B cell (primary cell): ENCODE results near the gene PPP2R2D. TPM values are rescaled to one million over a fixed set of nuclear protein-coding genes. Genes with fewer than 3 reads are reported as not detected.

ENCODE experiments used
- ATAC-seq: fragments of 200-7000 bp; cut with Tn5 transposase; one replicate; pipeline ENCODE4 v1.10.0; 2021; ENCODE audit warnings: low read depth, mild to moderate bottlenecking, moderate number of reproducible peaks, moderate library complexity
- CTCF ChIA-PET: fragments of 350-600 bp; sonication (Branson Sonifier 250); formaldehyde crosslinking; loops from one replicate; lab custom pipeline; 2021; ENCODE audit warnings: antibody characterized with exemption, inconsistent platforms; lab: Charles Lee
- POLR2A ChIA-PET: fragments of 350-600 bp; sonication (Branson Sonifier 250); formaldehyde crosslinking; loops from one replicate; lab custom pipeline; 2021; ENCODE audit warnings: antibody characterized with exemption; lab: Charles Lee
- DNase-seq: peaks from one replicate; pipeline ENCODE4 v3.0.0; 2013
- H2AFZ ChIP-seq: 2 replicates; pipeline ENCODE4 v1.6.1; 2012; ENCODE audit warnings: mild to moderate bottlenecking, low read depth, low read length; ENCODE audit not compliant: insufficient read depth, poor library complexity, severe bottlenecking
- H3K27ac ChIP-seq, 2 donors: 1 replicate in 1 of 2; 2 replicates in 1 of 2; pipeline ENCODE4 v1.5.1; 2012 to 2013; ENCODE audit warnings: low read length in 2 of 2, mild to moderate bottlenecking in 2 of 2, moderate library complexity in 1 of 2
- H3K27me3 ChIP-seq, 4 experiments: fragments of 200-600 bp in 1 of 4; sonication (generic) in 1 of 4; replicated peaks in 1 of 4; 1 replicate in 2 of 4; 2 replicates in 2 of 4; pipeline versions ENCODE4 v1.6.1 to v1.7.0; 2013 to 2016; ENCODE audit warnings: low read length in 3 of 4, mild to moderate bottlenecking in 2 of 4, mixed read lengths in 1 of 4, moderate library complexity in 1 of 4; ENCODE audit not compliant: insufficient read depth in 4 of 4, control insufficient read depth in 3 of 4; ENCODE audit errors: control extremely low read depth in 1 of 4
- H3K36me3 ChIP-seq, 2 experiments: replicated peaks in 1 of 2; 1 replicate in 1 of 2; 2 replicates in 1 of 2; pipeline versions ENCODE4 v1.6.1 to v1.7.1; 2013; ENCODE audit warnings: low read length in 1 of 2; ENCODE audit not compliant: insufficient read depth in 2 of 2, control insufficient read depth in 1 of 2; ENCODE audit errors: control extremely low read depth in 1 of 2, extremely low read depth in 1 of 2
- H3K4me1 ChIP-seq, 2 donors: fragments of 200-600 bp in 1 of 2; sonication (generic) in 1 of 2; 1 replicate in 1 of 2; 2 replicates in 1 of 2; pipeline versions ENCODE4 v1.5.1 to v1.6.1; 2013 to 2017; ENCODE audit warnings: low read length in 2 of 2; ENCODE audit not compliant: control insufficient read depth in 2 of 2, insufficient read depth in 2 of 2
- H3K4me2 ChIP-seq: replicated peaks from 2 replicates; pipeline ENCODE3; 2012; ENCODE audit warnings: mild to moderate bottlenecking, low read depth, low read length; ENCODE audit not compliant: poor library complexity, severe bottlenecking
- H3K4me3 ChIP-seq, 5 experiments: fragments of 200-600 bp in 1 of 5; sonication (generic) in 1 of 5; 1 replicate in 3 of 5; 2 replicates in 2 of 5; pipeline versions ENCODE4 v1.5.1 to v1.7.0; 2011 to 2016; ENCODE audit warnings: low read length in 4 of 5, mild to moderate bottlenecking in 4 of 5, low read depth in 2 of 5, control low read depth in 1 of 5, moderate library complexity in 1 of 5; ENCODE audit not compliant: insufficient read depth in 1 of 5; ENCODE audit errors: control extremely low read depth in 1 of 5, extremely low read depth in 1 of 5
- H3K79me2 ChIP-seq: fragments of 200-600 bp; sonication (generic); one replicate; pipeline ENCODE4 v1.6.0; 2016; ENCODE audit warnings: low read length; ENCODE audit not compliant: control insufficient read depth, insufficient read depth
- H3K9ac ChIP-seq: fragments of 200-600 bp; sonication (generic); 2 replicates; pipeline ENCODE4 v1.6.1; 2017; ENCODE audit warnings: mild to moderate bottlenecking, low read length, moderate library complexity
- H3K9me3 ChIP-seq, 3 donors: one replicate each; pipeline versions ENCODE4 v1.6.1 to v1.7.1; 2013; ENCODE audit warnings: low read length in 2 of 3; ENCODE audit not compliant: control insufficient read depth in 2 of 3, insufficient read depth in 1 of 3; ENCODE audit errors: control extremely low read depth in 1 of 3
- H4K20me1 ChIP-seq: 2 replicates; pipeline ENCODE4 v1.6.0; 2012; ENCODE audit warnings: mild to moderate bottlenecking, low read length; ENCODE audit not compliant: insufficient read depth, control insufficient read depth, poor library complexity, severe bottlenecking
- H3K27ac Mint-ChIP-seq: one replicate; pipeline ENCODE4 v1.8.0; 2021; ENCODE audit warnings: mixed read lengths
- H3K27me3 Mint-ChIP-seq: one replicate; pipeline ENCODE4 v1.8.0; 2021; ENCODE audit warnings: mixed read lengths
- H3K4me1 Mint-ChIP-seq: one replicate; pipeline ENCODE4 v1.8.0; 2021; ENCODE audit warnings: mixed read lengths
- H3K4me3 Mint-ChIP-seq: one replicate; pipeline ENCODE4 v1.8.0; 2021; ENCODE audit warnings: mixed read lengths
- H3K9me3 Mint-ChIP-seq: one replicate; pipeline ENCODE4 v1.8.0; 2022; ENCODE audit warnings: mixed read lengths; ENCODE audit not compliant: insufficient read depth
- EZH2 ChIP-seq: IDR thresholded peaks from 2 replicates; pipeline ENCODE4 v1.6.1; 2012; ENCODE audit warnings: borderline replicate concordance, low read depth, mild to moderate bottlenecking, moderate library complexity, low read length; ENCODE audit not compliant: insufficient read depth, poor library complexity, severe bottlenecking
- WGBS: methylation state at CpG from one replicate; pipeline ENCODE4 v1.1.5; 2013; ENCODE audit warnings: missing lambda C conversion rate; ENCODE audit not compliant: insufficient coverage; 5-methylcytosine and 5-hydroxymethylcytosine counted together
- intact Hi-C: fragments of 100-400 bp; cut with micrococcal nuclease; formaldehyde crosslinking; loops from one replicate; pipeline ENCODE4 v1.10.0; 2022
- polyA plus RNA-seq: library from polyadenylated mRNA; depleted of rRNA; stranded (reverse); fragments of >200 nt; gene quantifications from 2 replicates; pipeline ENCODE4 v1.2.3, GENCODE V29; 2012
- total RNA-seq, 2 donors: library from RNA; stranded (reverse); fragments of 120-200 nt in 1 of 2; gene quantifications; 1 replicate in 1 of 2; 2 replicates in 1 of 2; pipeline versions ENCODE4 v1.2.3 to v1.2.4, GENCODE V29; 2013 to 2022
- TF ChIP-seq, protein P1 (sequence below): fragments of 200-600 bp; IDR thresholded peaks from one replicate; pipeline ENCODE4 v1.8.0; 2022; ENCODE audit warnings: antibody characterized with exemption, mild to moderate bottlenecking

PPP2R2D gene
- total and polyA plus RNA-seq, 2 donors (not counting 1 experiment from before 2014, with no cell fraction given), result 25.8 to 45.6 TPM

DNA sequence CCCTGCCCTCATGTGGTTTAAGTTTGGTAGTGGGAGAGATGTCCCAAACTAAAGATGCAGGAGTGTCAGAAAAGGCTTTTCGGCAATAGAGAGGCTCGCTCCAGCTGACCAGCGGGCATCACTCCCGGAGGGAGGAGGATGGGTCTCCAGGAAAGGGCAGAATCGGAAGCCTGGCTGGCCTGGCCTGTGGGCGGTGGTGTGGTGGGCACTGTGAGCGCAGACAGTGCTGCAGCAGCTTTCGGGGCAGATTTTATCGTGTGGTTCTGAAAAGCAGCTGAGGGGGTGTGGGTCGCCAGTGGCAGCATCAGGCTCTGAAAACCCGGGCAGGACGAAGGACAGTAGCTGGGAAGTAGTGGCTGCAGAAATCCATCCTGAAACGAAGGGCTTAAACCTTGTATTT lies 68.1 kb downstream of the PPP2R2D start:
- Histone ChIP-seq H4K20me1 (no peaks in the 10 kb centered on the region), H3K27me3 (no peaks in the 10 kb centered on the region), H3K4me3 (no peak overlapping the region), H3K9ac (no peak overlapping the region), H3K36me3 (peaks cover 0 to 18% of the 10 kb centered on the region in 2 experiments), H2AFZ (no peak overlapping the region), H3K4me1 (no peaks in the 10 kb centered on the region), H3K9me3 (peaks cover 0 to 3% (median 0%) of the 10 kb centered on the region in 3 donors), H3K27ac (no peak overlapping the region), H3K79me2 (no peaks in the 10 kb centered on the region), H3K4me2 (no peak overlapping the region)
- Mint-ChIP-seq H3K4me1 (peaks cover 2% of the 10 kb centered on the region), H3K27me3 (no peaks in the 10 kb centered on the region), H3K4me3 (no peak overlapping the region), H3K9me3 (no peaks in the 10 kb centered on the region), H3K27ac (no peak overlapping the region)
- TF ChIP-seq, protein P1, sequence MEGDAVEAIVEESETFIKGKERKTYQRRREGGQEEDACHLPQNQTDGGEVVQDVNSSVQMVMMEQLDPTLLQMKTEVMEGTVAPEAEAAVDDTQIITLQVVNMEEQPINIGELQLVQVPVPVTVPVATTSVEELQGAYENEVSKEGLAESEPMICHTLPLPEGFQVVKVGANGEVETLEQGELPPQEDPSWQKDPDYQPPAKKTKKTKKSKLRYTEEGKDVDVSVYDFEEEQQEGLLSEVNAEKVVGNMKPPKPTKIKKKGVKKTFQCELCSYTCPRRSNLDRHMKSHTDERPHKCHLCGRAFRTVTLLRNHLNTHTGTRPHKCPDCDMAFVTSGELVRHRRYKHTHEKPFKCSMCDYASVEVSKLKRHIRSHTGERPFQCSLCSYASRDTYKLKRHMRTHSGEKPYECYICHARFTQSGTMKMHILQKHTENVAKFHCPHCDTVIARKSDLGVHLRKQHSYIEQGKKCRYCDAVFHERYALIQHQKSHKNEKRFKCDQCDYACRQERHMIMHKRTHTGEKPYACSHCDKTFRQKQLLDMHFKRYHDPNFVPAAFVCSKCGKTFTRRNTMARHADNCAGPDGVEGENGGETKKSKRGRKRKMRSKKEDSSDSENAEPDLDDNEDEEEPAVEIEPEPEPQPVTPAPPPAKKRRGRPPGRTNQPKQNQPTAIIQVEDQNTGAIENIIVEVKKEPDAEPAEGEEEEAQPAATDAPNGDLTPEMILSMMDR, result no peak
- TF ChIP-seq EZH2, result no peak
- WGBS, result over 99% methylated on average over 13 of the region's 13 CpGs
- DNase-seq, result no peak
- POLR2A ChIA-PET, result no interaction called here
- no peak for ATAC-seq
- intact Hi-C loops, result no loop called here
- CTCF ChIA-PET, result no interaction called here

GRCh38 chr10:131970946-131971345 lies 70.1 kb downstream of the PPP2R2D start:
- no peak overlapping the region for H3K27ac Mint-ChIP-seq
- intact Hi-C loops, result no loop called here
- peaks cover 2% of the 10 kb centered on the region for H3K4me1 Mint-ChIP-seq
- H3K4me2 ChIP-seq, result no peak overlapping the region
- no peak overlapping the region for H3K4me3 ChIP-seq
- H3K36me3 ChIP-seq, result peaks cover 0 to 18% of the 10 kb centered on the region in 2 experiments
- H3K9me3 Mint-ChIP-seq, result no peaks in the 10 kb centered on the region
- ChIA-PET POLR2A (no interaction called here), CTCF (interaction anchor here (1.1 kb wide), 1 partner anchor 10 kb away, joined by 3 read pairs; no protein-coding TSS in a partner anchor)
- H3K79me2 ChIP-seq, result no peaks in the 10 kb centered on the region
- TF ChIP-seq, protein P1, result no peak
- no peak for TF ChIP-seq EZH2
- DNase-seq (no peak), ATAC-seq (no peak)
- H3K27me3 ChIP-seq, result no peaks in the 10 kb centered on the region
- no peak overlapping the region for H3K4me3 Mint-ChIP-seq
- no peak overlapping the region for H2AFZ ChIP-seq
- no peaks in the 10 kb centered on the region for H3K27me3 Mint-ChIP-seq
- 98% methylated on average over 18 of the region's 18 CpGs for WGBS
- H3K27ac ChIP-seq, result no peak overlapping the region
- no peak overlapping the region for H3K9ac ChIP-seq
- H4K20me1 ChIP-seq, result no peaks in the 10 kb centered on the region
- peaks cover 0 to 3% (median 0%) of the 10 kb centered on the region in 3 donors for H3K9me3 ChIP-seq
- no peaks in the 10 kb centered on the region for H3K4me1 ChIP-seq
